Stimulated activated CD4-positive, alpha-beta T cell treated with anti-CD3 and anti-CD28 coated beads, TNF-alpha, amount 100 ng/mL, for 1 hour (primary cell): ENCODE results near the gene FAM135A.
A peak's percentile ranks its signal among the peaks of the same experiment; 100 is the strongest.

Source experiments
- DNase-seq, 3 donors: peaks; one replicate each; pipeline ENCODE4 v3.0.0-alpha.2; 2020; ENCODE audit warnings: low read depth in 3 of 3, low spot score in 1 of 3

FAM135A gene

GRCh38 chr6:70413114-70413991 is at the start of gene FAM135A:
TSS of gene FAM135A (plus strand) at chr6:70413508. CDS start at chr6:70428343, 14,835 bp downstream.
- peak; percentile 85 to 89 (median 87) for DNase-seq

- DNase-seq, result no peak
Measured at GRCh38 chr6:70363741-70364493, 49.4 kb upstream of the FAM135A start.

GRCh38 chr6:70369332-70369950 is 43.9 kb upstream of the FAM135A start:
- DNase-seq, result peak; percentile 16 to 43 (median 23)

GRCh38 chr6:70370496-70370895 is 42.8 kb upstream of the FAM135A start:
- no peak for DNase-seq

- DNase-seq, result no peak
Measured at GRCh38 chr6:70371454-70372105, 41.7 kb upstream of the FAM135A start.

GRCh38 chr6:70375166-70375565 is 38.1 kb upstream of the FAM135A start:
- DNase-seq, result no peak

- DNase-seq, result no peak
Measured at GRCh38 chr6:70375882-70376281, 37.4 kb upstream of the FAM135A start.

GRCh38 chr6:70376628-70377027 is 36.7 kb upstream of the FAM135A start:
- DNase-seq, result no peak

- no peak for DNase-seq
Measured at GRCh38 chr6:70377372-70377771, 35.9 kb upstream of the FAM135A start.

- no peak for DNase-seq
Measured at GRCh38 chr6:70379473-70380013, 33.8 kb upstream of the FAM135A start.

- DNase-seq, result no peak
Measured at GRCh38 chr6:70380252-70380651, 33.1 kb upstream of the FAM135A start.

- no peak for DNase-seq
Measured at GRCh38 chr6:70380771-70381416, 32.4 kb upstream of the FAM135A start.

GRCh38 chr6:70381417-70381782 is 31.9 kb upstream of the FAM135A start:
- no peak for DNase-seq

GRCh38 chr6:70385901-70386300 is 27.4 kb upstream of the FAM135A start:
- DNase-seq, result no peak

- no peak for DNase-seq
Measured at GRCh38 chr6:70388814-70389213, 24.5 kb upstream of the FAM135A start.

- DNase-seq, result no peak
Measured at GRCh38 chr6:70389261-70389660, 24.0 kb upstream of the FAM135A start.

- no peak for DNase-seq
Measured at GRCh38 chr6:70390067-70390466, 23.2 kb upstream of the FAM135A start.

GRCh38 chr6:70391492-70391891 is 21.8 kb upstream of the FAM135A start:
- no peak for DNase-seq

GRCh38 chr6:70394518-70395300 is 18.6 kb upstream of the FAM135A start:
- DNase-seq, result no peak

- DNase-seq, result no peak
Measured at GRCh38 chr6:70395301-70395672, 18.0 kb upstream of the FAM135A start.
